A549 (cell line): ENCODE measurements around the gene TP53I11.

Source experiments
- CEBPB ChIP-seq, 2 experiments: fragments of >200 bp in 1 of 2; sonication (Bioruptor Twin) in 1 of 2; formaldehyde crosslinking in 1 of 2; IDR thresholded peaks; 2 replicates each; pipeline ENCODE4 v1.6.1; 2012 to 2016
- CHD4 ChIP-seq: fragments of 200-600 bp; sonication (generic); IDR thresholded peaks from 2 replicates; pipeline ENCODE4 v1.6.1; 2016; ENCODE audit warnings: antibody characterized with exemption, mild to moderate bottlenecking, borderline replicate concordance
- FOSB ChIP-seq: fragments of 250-450 bp; sonication (Bioruptor Pico); IDR thresholded peaks from 2 replicates; pipeline ENCODE4 v1.5.0; 2020; ENCODE audit warnings: mild to moderate bottlenecking, moderate library complexity
- FOSL2 ChIP-seq, 2 experiments: fragments of 450-650 bp in 1 of 2; fragments of >200 bp in 1 of 2; sonication (Bioruptor Twin) in 1 of 2; formaldehyde crosslinking; IDR thresholded peaks; 2 replicates each; pipeline versions ENCODE4 v1.5.0 to v1.6.1; 2016 to 2020; ENCODE audit warnings: mild to moderate bottlenecking in 1 of 2, moderate library complexity in 1 of 2
- MAX ChIP-seq: IDR thresholded peaks from 2 replicates; pipeline ENCODE4 v1.6.1; 2012
- MAZ ChIP-seq: fragments of 150-350 bp; IDR thresholded peaks from 2 replicates; pipeline ENCODE4 v1.6.1; 2014; ENCODE audit warnings: antibody characterized with exemption, low read depth, low read length, borderline replicate concordance
- MYC ChIP-seq: IDR thresholded peaks from 2 replicates; pipeline ENCODE4 v1.6.1; 2012; ENCODE audit warnings: mild to moderate bottlenecking, inconsistent platforms, low read length, improper control_type of control experiment, borderline replicate concordance
- POLR2A ChIP-seq: IDR thresholded peaks from 2 replicates; pipeline ENCODE4 v1.6.1; 2012; ENCODE audit warnings: mild to moderate bottlenecking, low read length
- REST ChIP-seq: fragments of 200-600 bp; sonication (generic); IDR thresholded peaks from 2 replicates; pipeline ENCODE4 v1.6.1; 2016; ENCODE audit warnings: antibody characterized with exemption, mild to moderate bottlenecking, moderate library complexity
- SREBF2 ChIP-seq: fragments of 450-650 bp; IDR thresholded peaks from 2 replicates; pipeline ENCODE4 v1.6.1; 2014; ENCODE audit warnings: mild to moderate bottlenecking, moderate library complexity
- ZSCAN20 ChIP-seq: fragments of 250-450 bp; sonication (Bioruptor Pico); IDR thresholded peaks from 2 replicates; pipeline ENCODE4 v1.8.0; 2022; ENCODE audit warnings: mild to moderate bottlenecking, moderate library complexity
- TF ChIP-seq, protein P1 (sequence below): fragments of >200 bp; sonication (Bioruptor Twin); formaldehyde crosslinking; IDR thresholded peaks from 3 replicates; pipeline ENCODE4 v1.5.1; 2016

DNA sequence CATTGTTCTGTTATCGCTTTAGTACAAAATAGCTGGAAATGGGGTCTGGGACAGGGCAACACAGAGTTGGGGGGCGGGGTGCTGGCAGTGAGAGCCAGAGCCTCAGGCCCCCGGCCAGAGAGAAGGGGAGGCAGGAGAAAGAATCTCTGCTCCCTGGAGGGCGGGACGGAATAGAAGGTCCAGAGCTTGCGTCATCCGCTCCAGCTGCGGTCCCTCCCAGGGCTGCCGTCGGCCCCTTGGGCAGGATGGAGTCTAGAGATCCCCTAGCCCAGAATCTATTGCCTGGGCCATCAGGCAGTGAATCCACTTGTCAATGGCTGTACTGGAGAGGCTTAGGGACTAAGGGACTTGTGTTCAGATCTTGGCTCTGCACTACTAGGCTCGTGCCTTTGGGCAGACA lies 5.0 kb downstream of the TP53I11 start:
- TF ChIP-seq MYC (no peak), SREBF2 (no peak), ZSCAN20 (no peak), CHD4 (no peak), REST (no peak), POLR2A (no peak), CEBPB (IDR thresholded peaks at IDR 0.05) (no peak), FOSL2 (IDR thresholded peaks at IDR 0.05) (no peak), FOSL2 (CRISPR knock-in tag; IDR thresholded peaks at IDR 0.05) (no peak), MAX (no peak), MAZ (no peak), FOSB (CRISPR knock-in tag) (no peak)
- TF ChIP-seq, protein P1, sequence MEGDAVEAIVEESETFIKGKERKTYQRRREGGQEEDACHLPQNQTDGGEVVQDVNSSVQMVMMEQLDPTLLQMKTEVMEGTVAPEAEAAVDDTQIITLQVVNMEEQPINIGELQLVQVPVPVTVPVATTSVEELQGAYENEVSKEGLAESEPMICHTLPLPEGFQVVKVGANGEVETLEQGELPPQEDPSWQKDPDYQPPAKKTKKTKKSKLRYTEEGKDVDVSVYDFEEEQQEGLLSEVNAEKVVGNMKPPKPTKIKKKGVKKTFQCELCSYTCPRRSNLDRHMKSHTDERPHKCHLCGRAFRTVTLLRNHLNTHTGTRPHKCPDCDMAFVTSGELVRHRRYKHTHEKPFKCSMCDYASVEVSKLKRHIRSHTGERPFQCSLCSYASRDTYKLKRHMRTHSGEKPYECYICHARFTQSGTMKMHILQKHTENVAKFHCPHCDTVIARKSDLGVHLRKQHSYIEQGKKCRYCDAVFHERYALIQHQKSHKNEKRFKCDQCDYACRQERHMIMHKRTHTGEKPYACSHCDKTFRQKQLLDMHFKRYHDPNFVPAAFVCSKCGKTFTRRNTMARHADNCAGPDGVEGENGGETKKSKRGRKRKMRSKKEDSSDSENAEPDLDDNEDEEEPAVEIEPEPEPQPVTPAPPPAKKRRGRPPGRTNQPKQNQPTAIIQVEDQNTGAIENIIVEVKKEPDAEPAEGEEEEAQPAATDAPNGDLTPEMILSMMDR, result no peak
